Measurements from ENCODE around the gene RTEL1.

The RTEL1 gene

DNA sequence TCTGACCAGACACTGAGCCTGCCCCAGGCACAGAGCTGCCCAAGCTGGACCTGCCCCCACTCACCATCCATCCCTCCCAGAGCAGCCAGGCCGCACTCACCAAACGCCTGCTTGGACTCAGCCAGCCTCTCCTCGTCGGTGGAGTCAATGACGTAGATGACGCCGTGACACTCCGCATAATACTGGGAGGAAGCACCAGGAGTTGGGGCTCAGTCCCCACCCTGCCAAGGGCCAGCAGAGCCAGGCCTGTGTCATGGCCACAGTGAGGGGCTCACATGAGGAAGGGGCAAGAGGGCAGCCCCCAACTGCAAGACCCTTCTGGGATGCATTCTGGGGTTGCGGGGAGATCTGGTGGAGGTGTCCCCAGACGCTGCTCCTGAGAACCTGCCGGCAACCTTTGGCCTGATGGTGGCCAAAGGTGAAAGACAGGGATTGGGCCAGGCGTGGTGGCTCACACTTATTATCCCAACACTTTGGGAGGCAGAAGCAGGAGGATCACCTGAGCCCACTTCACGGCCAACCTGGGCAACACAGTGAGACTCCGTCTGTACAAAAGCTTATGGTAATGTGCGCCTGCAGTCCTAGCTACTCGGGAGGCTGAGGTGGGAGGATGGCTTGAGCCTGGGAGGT, 44.0 kb downstream of the RTEL1 start:
- no peaks in the 10 kb centered on the region for H3K27me3 ChIP-seq (ENCODE audit: control insufficient read depth, insufficient read depth, low read length)
- H3K4me1 ChIP-seq (ENCODE audit: control insufficient read depth, insufficient read depth, low read length), result peaks cover 1% of the 10 kb centered on the region; the same call in 1 of the 2 replicates
- DNase-seq (ENCODE audit: low read depth, low spot score), result no peak
- H3K27ac ChIP-seq (ENCODE audit: low read length), result no peak overlapping the region
- no CpG with 5 or more reads among the region's 16 CpGs for WGBS (ENCODE audit: insufficient coverage, insufficient read length)
- H3K9me3 ChIP-seq (ENCODE audit: control insufficient read depth, insufficient read depth, low read length), result no peaks in the 10 kb centered on the region
- H3K4me3 ChIP-seq (ENCODE audit: low read length), result no peak overlapping the region
- peaks cover 11% of the 10 kb centered on the region; the same call in 1 of the 2 replicates for H3K36me3 ChIP-seq (ENCODE audit: control insufficient read depth, insufficient read depth, low read length)

DNA sequence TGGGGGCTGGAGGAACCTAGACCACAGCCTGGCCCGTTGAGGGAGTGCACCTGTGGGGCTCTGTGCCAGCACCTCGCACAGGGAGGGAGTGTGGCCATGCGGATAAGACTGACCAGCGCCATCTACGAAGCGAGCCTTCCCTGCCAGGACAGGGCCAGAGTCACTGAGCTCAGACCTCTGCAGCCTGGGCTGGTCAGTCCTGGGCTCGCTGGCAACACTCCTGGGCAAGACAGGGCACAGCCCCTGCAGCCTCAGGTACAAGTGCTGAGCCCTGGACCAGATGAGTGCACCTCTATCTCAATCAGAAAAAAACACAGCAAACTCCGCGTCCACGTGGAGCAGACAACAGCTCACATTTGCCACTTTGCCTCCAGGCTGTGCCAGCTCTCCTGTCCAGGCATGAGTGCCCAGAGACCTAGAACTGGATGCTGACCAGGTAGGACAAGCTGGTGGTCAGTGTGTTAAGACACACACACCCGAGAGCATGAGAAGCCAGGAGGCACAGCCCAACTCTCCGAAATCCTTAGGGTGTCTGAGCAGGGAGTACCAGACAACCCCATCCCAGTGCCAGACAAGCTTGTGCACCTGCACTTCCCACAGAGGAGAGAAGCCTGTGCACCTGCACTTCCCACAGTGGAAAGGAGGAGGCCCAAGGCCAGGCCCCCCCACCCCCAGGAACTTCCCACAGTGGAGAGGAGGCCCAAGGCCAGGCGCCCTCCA, 44.8 kb downstream of the RTEL1 start:
- Histone ChIP-seq H3K36me3 (ENCODE audit: control insufficient read depth, insufficient read depth, low read length) (peaks cover 11% of the 10 kb centered on the region; the same call in 1 of the 2 replicates), H3K4me1 (ENCODE audit: control insufficient read depth, insufficient read depth, low read length) (peaks cover 1% of the 10 kb centered on the region; the same call in 1 of the 2 replicates), H3K9me3 (ENCODE audit: control insufficient read depth, insufficient read depth, low read length) (no peaks in the 10 kb centered on the region), H3K27ac (ENCODE audit: low read length) (no peak overlapping the region), H3K27me3 (ENCODE audit: control insufficient read depth, insufficient read depth, low read length) (no peaks in the 10 kb centered on the region), H3K4me3 (ENCODE audit: low read length) (no peak overlapping the region)
- no CpG with 5 or more reads among the region's 13 CpGs for WGBS (ENCODE audit: insufficient coverage, insufficient read length)
- no peak for DNase-seq (ENCODE audit: low read depth, low spot score)

- Histone ChIP-seq H3K4me3 (ENCODE audit: low read length) (no peak overlapping the region), H3K36me3 (ENCODE audit: control insufficient read depth, insufficient read depth, low read length) (peaks cover 11% of the 10 kb centered on the region; the same call in 1 of the 2 replicates), H3K4me1 (ENCODE audit: control insufficient read depth, insufficient read depth, low read length) (peaks cover 1% of the 10 kb centered on the region; the same call in 1 of the 2 replicates), H3K27ac (ENCODE audit: low read length) (no peak overlapping the region), H3K9me3 (ENCODE audit: control insufficient read depth, insufficient read depth, low read length) (no peaks in the 10 kb centered on the region), H3K27me3 (ENCODE audit: control insufficient read depth, insufficient read depth, low read length) (no peaks in the 10 kb centered on the region)
- no peak for DNase-seq (ENCODE audit: low read depth, low spot score)
- WGBS (ENCODE audit: insufficient coverage, insufficient read length), result no CpG with 5 or more reads among the region's 15 CpGs
Observed at GRCh38 chr20:63703471-63703975, 45.4 kb downstream of the RTEL1 start.

GRCh38 chr20:63703976-63704748, 46.0 kb downstream of the RTEL1 start:
- no CpG with 5 or more reads among the region's 11 CpGs for WGBS (ENCODE audit: insufficient coverage, insufficient read length)
- H3K4me1 ChIP-seq (ENCODE audit: control insufficient read depth, insufficient read depth, low read length), result peaks cover 4% of the 10 kb centered on the region
- DNase-seq (ENCODE audit: low read depth, low spot score), result no peak

GRCh38 chr20:63704749-63705117, 46.6 kb downstream of the RTEL1 start:
- H3K36me3 ChIP-seq (ENCODE audit: control insufficient read depth, insufficient read depth, low read length), result peaks cover 11% of the 10 kb centered on the region; the same call in 1 of the 2 replicates
- H3K27me3 ChIP-seq (ENCODE audit: control insufficient read depth, insufficient read depth, low read length), result no peaks in the 10 kb centered on the region
- WGBS (ENCODE audit: insufficient coverage, insufficient read length), result no CpG with 5 or more reads among the region's 6 CpGs
- no peak overlapping the region for H3K27ac ChIP-seq (ENCODE audit: low read length)
- no peaks in the 10 kb centered on the region for H3K9me3 ChIP-seq (ENCODE audit: control insufficient read depth, insufficient read depth, low read length)
- H3K4me3 ChIP-seq (ENCODE audit: low read length), result no peak overlapping the region
- peaks cover 4% of the 10 kb centered on the region for H3K4me1 ChIP-seq (ENCODE audit: control insufficient read depth, insufficient read depth, low read length)
- DNase-seq (ENCODE audit: low read depth, low spot score), result no peak

More at GRCh38 chr20:63703976-63704748, 46.0 kb downstream of the RTEL1 start:
- Histone ChIP-seq H3K27ac (ENCODE audit: low read length) (no peak overlapping the region), H3K36me3 (ENCODE audit: control insufficient read depth, insufficient read depth, low read length) (peaks cover 11% of the 10 kb centered on the region; the same call in 1 of the 2 replicates), H3K27me3 (ENCODE audit: control insufficient read depth, insufficient read depth, low read length) (no peaks in the 10 kb centered on the region), H3K4me3 (ENCODE audit: low read length) (no peak overlapping the region), H3K9me3 (ENCODE audit: control insufficient read depth, insufficient read depth, low read length) (no peaks in the 10 kb centered on the region)

GRCh38 chr20:63705232-63706026, 47.3 kb downstream of the RTEL1 start:
- Histone ChIP-seq H3K27ac (ENCODE audit: low read length) (no peak overlapping the region), H3K4me1 (ENCODE audit: control insufficient read depth, insufficient read depth, low read length) (peaks cover 4% of the 10 kb centered on the region), H3K9me3 (ENCODE audit: control insufficient read depth, insufficient read depth, low read length) (no peaks in the 10 kb centered on the region), H3K27me3 (ENCODE audit: control insufficient read depth, insufficient read depth, low read length) (no peaks in the 10 kb centered on the region), H3K36me3 (ENCODE audit: control insufficient read depth, insufficient read depth, low read length) (peaks cover 11% of the 10 kb centered on the region; the same call in 1 of the 2 replicates), H3K4me3 (ENCODE audit: low read length) (no peak overlapping the region)
- WGBS (ENCODE audit: insufficient coverage, insufficient read length), result no CpG with 5 or more reads among the region's 8 CpGs
- DNase-seq (ENCODE audit: low read depth, low spot score), result no peak

GRCh38 chr20:63706027-63706695, 48.0 kb downstream of the RTEL1 start:
- H3K36me3 ChIP-seq (ENCODE audit: control insufficient read depth, insufficient read depth, low read length), result peaks cover 11% of the 10 kb centered on the region; the same call in 1 of the 2 replicates
- H3K27ac ChIP-seq (ENCODE audit: low read length), result no peak overlapping the region
- H3K9me3 ChIP-seq (ENCODE audit: control insufficient read depth, insufficient read depth, low read length), result no peaks in the 10 kb centered on the region
- DNase-seq (ENCODE audit: low read depth, low spot score), result no peak
- no CpG with 5 or more reads among the region's 12 CpGs for WGBS (ENCODE audit: insufficient coverage, insufficient read length)
- no peaks in the 10 kb centered on the region for H3K27me3 ChIP-seq (ENCODE audit: control insufficient read depth, insufficient read depth, low read length)
- H3K4me3 ChIP-seq (ENCODE audit: low read length), result no peak overlapping the region
- peaks cover 4% of the 10 kb centered on the region for H3K4me1 ChIP-seq (ENCODE audit: control insufficient read depth, insufficient read depth, low read length)

- no CpG with 5 or more reads among the region's 56 CpGs for WGBS (ENCODE audit: insufficient coverage, insufficient read length)
- DNase-seq (ENCODE audit: low read depth, low spot score), result no peak
- Histone ChIP-seq H3K36me3 (ENCODE audit: control insufficient read depth, insufficient read depth, low read length) (peaks cover 11% of the 10 kb centered on the region; the same call in 1 of the 2 replicates), H3K9me3 (ENCODE audit: control insufficient read depth, insufficient read depth, low read length) (no peaks in the 10 kb centered on the region), H3K27ac (ENCODE audit: low read length) (no peak overlapping the region), H3K4me3 (ENCODE audit: low read length) (peak overlapping the region; percentile 98), H3K4me1 (ENCODE audit: control insufficient read depth, insufficient read depth, low read length) (peaks cover 2% of the 10 kb centered on the region; the same call in 1 of the 2 replicates), H3K27me3 (ENCODE audit: control insufficient read depth, insufficient read depth, low read length) (no peaks in the 10 kb centered on the region)
Observed at GRCh38 chr20:63706852-63707557, 48.9 kb downstream of the RTEL1 start.

All from iPS DF 6.9 (cell line).